Femur (tissue), 1 donor: ENCODE measurements around the gene PLIN3.
"Not testable (repeated sequence)": the region's sequence is repeated elsewhere in the genome, so short reads cannot be mapped to it uniquely, and the experiment has no call there.

ENCODE experiments used
- DNase-seq: peaks from one replicate; pipeline ENCODE4 v3.0.0-alpha.2; 2017

Gene PLIN3

DNA sequence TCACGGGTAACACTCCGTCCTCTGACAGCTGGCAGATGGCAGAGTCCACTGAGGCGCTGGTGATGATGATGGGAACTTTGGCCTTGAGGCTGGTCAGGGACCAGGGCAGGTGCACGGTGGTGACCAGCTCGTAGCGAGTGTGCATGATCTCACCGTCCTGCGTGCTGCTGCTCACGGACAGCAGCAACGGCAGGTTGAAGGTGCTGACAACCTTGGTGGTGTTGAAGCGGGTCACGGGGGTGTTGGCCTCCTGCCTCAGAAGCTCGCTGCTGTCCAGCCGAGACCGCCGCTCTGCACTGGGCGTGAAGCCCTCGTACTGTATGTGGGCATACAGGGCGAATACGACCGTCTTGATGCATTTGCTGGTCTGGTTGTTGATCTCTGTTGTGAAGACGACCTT, 23.6 kb upstream of the PLIN3 start:
- no peak for DNase-seq

DNA sequence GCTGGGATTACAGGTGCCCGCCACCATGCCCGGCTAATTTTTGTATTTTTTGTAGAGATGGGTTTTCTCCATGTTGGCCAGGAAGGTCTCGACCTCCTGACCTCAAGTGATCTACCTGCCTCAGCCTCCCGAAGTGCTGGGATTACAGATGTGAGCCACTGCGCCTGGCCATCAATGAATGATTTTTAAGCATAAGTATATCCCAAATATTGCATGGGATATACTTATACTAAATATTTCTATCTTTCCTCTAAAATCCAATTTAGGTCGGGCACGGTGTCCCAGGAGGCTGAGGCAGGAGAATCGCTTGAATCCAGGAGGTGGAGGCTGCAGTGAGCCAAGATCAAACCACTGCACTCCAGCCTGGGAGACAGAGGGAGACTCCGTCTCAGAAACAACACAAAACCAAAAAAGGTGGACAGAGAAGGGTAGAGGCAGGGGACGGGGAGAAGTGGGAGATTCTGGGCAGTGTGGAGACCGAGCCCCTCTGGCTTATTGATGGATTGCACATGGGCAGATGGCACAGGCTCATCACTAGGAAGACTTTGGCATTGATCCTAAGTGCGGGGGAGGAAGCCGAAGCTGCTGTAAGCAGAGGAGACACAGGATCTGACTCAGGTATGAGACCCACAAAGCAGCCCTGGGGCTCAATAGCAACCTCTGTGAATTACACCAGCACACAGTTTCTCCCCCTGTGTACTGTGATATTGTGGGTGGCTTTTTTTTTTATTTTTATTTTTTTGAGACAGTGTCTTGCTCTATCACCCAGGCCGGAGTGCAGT, 21.8 kb upstream of the PLIN3 start:
- no peak for DNase-seq

DNA sequence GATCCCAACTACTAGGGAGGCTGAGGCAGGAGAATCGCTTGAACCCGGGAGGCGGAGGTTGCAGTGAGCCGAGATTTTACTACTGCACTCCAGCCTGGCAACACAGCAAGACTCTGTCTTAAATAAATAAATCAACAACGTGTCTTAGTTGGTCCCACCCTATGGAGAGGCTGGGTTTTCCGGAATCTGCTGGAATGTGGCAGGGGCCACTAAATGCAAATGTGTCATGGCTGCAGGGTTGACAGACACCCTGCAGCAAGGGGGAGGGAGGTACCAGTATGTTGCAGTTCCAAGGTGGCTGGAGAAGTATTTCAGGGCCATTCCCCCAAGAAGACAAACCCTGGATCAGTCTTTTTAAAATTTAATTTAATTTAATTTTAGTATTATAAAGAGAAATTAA, 20.3 kb upstream of the PLIN3 start:
- DNase-seq: not testable (repeated sequence)

DNA sequence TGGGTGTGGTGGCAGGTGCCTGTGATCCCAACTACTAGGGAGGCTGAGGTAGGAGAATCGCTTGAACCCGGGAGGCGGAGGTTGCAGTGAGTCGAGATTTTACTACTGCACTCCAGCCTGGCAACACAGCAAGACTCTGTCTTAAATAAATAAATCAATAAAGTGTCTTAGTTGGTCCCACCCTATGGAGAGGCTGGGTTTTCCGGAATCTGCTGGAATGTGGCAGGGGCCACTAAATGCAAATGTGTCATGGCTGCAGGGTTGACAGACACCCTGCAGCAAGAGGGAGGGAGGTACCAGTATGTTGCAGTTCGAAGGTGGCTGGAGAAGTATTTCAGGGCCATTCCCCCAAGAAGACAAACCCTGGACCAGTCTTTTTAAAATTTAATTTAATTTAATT, 17.5 kb upstream of the PLIN3 start:
- DNase-seq: not testable (repeated sequence)

DNA sequence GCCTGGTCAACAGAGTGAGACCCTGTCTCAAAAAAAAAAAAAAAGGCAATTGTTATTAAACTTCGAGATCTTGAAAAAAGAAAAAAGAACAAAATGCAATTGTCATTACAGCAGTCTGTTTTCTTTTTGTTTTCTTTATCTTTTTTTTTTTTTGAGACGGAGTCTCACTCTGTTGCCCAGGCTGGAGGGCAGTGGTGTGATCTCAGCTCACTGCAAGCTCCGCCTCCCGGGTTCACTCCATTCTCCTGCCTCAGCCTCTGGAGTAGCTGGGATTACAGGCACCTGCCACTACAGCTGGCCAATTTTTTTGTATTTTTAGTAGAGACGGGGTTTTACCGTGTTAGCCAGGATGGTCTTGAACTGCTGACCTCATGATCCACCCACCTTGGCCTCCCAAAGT, 15.4 kb upstream of the PLIN3 start:
- DNase-seq: not testable (repeated sequence)

DNA sequence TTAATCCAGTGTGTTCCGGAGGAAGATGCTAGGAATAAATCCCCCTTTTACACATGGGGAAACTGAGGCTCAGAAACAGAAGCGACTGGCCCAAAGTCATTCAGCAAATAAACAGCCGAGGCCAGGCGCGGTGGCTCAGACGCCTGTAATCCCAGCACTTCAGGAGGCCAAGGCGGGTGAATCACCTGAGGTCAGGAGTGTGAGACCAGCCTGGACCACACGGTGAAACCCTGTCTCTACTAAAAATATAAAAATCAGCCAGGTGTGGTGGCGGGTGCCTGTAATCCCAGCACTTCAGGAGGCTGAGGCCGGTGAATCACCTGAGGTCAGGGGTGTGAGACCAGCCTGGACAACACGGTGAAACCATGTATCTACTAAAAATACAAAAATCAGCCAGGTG, 11.6 kb upstream of the PLIN3 start:
- DNase-seq: no peak

DNA sequence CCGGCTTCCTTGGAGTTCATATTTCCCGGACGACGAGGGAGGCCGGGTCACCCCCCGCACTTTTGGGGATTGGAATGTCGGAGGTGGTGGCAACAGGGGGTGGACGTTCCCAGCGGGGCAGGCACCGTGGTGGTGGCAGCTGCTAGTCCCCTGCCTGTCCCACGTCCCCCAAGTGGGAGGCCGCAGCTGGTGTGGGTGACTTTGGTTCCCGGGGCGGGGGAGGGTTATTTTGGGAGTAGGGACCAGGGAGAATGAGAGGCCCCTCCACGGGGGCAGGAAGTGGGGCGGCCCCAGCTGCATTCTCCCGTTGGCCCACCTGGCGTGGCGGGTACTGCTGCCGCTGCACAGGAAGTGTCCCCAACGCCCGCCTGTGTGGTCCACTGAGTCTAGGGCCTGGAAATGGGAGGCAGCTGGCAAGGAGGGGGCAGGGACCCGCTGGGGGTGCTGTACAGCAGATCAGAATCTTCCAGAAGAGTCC, 11.1 kb upstream of the PLIN3 start:
- DNase-seq: peak; percentile 76

DNA sequence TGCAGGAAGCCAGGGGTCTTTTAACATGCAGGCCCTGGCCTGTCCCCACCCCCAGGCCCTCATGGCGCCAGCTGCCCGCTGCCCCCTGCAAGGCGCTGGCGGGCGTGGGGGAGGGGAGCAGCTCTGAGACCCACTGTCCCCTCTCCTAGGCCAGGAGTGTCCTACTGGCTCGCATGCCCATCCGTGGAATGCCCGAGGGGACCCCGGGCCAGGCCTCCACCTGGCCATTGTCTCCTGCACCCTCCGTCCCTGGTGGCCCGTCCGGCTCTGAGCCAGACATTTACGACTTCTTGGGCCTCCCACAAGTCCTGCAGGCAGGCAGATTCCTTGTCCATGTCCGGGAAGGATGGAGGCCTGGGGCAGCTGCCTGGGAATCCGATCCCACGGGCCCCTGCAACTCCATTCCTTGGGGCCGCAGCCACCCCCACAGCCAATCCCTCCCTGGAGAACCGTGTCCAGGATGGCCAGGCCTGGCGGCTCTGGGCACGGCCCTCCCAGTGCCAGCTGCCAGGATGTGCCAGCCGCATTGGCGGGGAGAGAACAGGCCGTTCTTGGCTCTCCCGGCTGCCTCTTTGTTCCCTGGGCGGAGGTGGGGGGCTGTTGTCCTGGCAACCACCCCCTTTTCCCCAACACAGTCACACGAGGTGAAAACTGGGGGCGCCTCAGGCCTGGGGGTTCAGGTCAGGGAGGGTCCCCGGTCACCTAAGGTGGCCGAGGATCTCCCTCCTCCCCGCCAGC, 10.5 kb upstream of the PLIN3 start:
- peak; percentile 71 for DNase-seq

DNA sequence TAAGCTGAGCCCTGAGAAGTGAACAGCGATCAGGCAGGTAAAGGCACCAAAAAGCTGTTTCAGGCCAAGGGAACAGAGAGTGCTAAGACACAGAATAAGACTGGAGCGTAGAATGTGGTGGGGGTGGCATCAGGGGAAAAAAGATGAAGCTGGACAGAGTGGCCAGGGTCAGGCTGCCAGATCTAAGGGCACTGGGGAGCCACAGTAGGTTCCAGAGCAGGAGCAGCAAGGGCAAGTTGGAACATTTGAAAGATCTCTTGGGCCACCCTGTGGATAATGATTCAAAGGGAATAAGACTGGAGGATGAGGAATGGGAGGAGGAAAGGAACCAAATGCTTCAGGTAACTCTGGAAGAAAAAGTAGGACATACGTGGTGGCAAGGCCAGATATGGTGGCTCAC, 6.5 kb upstream of the PLIN3 start:
- DNase-seq: no peak

DNA sequence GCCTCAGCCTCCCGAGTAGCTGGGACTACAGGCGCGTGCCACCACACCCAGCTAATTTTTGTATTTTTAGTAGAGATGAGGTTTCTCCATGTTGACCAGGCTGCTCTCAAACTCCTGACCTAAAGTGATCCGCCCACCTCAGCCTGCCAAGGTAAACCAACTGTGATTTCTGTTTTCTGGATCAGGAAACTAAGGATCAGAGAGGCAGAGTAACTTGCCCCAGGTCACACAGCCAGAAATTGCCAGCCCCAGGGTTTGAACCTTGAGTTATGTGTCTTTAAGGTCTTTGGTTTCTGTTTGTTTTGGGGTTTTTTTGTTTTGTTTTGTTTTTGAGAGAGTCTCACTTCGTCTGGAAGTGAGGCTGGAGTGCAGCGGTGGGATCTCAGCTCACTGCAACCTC, 4.2 kb upstream of the PLIN3 start:
- DNase-seq: no peak

DNA sequence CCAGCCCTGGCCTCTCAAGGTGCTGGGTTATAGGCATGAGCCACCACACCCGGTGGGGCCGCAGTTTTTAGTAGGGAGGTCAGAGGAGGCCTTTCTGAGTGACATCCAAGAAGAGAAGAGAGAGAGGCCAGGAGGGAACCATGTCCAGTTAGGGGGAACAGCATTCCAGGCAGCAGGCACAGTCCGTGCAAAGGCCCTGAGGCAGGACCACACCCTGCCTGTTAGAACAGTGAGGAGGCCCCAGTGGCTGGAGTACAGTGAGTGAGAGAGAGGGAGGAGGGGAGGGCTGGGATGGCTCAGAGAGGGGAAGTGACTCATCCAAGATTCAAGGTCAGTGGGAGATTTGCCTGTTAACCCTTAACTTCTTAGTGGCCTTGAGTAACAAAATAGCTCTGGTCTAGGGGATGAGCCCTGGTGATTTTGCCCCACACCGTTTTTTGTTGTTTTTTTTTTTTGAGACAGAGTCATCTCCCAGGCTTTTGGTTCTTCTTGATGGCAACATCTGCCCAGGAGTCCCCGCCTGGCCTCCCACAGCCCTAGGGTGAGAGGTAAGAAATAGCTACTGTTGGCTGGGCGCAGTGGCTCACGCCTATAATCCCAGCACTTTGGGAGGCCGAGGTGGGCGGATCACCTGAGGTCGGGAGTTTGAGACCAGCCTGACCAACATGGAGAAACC, 2.7 kb upstream of the PLIN3 start:
- DNase-seq: peak; percentile 49

DNA sequence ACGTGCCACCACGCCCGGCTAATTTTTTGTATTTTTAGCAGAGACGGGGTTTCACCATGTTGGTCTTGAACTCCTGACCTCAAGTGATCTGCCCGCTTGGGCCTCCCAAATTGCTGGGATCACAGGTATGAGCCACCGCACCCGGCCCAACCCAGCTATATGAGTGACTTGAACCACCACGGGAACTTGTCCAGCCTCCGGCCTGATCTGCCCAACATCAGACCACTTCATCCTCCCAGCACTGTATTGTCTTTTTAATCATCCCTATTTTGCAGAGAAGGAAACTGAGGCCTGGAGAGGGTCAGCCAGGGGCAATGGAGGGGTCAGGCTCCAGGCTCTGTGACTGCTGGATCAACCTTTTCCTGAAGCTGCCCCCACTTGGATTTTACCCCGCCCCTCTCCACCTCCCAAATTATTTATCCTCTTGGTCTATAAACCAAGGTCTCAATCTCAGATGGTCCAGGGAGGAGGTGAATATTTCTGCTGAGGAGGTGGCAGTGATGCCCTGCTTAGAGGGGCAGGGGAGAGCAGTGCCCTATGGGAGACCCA, 893 bp upstream of the PLIN3 start:
- DNase-seq: no peak

DNA sequence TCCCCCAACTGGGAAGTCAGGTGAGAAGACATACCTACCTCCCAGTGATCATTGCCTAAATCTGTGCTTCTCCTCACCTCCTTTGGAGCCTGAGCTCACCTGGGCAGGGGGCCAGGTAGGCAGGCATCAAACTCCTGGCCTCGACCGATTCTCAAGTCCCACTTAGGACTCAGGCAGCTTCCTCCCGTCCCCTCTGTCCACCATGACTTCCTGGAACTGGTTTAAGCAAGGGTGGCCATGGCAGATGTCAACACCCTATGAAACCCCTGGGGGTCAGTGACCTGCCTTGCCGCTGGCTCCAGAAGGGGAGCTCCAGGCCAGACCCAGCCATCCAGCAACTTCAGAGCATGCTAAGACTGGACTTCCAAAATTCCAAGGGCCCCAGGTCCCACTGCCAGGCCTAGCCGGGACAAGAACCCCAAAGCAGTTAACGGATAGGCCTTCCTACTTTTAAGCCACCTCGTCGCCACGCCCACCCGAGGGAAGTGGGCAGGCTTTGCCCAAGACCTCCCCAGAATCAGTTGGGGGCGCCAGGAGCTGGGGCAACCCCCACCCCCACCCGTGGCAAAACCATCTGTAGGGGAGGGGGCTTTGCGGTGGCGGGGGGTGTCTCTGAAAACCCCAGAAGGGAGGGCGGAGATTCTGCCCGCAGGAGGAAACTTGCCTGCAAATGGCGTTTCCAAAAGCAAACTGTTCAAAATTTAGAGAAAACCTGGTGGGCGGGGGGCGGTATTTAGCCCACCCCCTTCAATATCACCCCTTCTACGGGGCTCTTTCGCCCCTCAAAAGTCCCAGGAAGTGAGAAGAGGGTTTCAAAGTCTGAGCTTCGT, 657 bp downstream of the PLIN3 start:
- DNase-seq: peak; percentile 79

DNA sequence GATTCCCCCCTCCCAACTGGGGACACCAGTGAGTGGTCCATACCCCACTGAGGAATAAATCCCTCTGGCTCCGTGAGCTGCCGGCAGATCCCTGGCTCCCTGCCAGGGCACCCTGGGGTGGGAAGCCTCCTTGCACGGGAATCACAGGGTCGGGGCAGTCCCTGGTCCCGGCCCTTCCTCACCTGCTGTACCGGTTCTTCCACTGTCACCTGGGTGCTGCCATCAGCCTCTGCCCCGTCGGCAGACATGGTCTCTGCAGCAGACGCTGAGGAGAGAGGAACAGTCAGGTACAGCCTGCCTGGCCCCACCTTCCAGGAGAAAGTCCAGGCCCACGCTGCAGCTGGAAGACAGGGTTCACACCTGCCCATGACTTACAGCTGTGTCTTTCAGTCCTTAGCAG, 6.3 kb downstream of the PLIN3 start:
- DNase-seq: no peak

DNA sequence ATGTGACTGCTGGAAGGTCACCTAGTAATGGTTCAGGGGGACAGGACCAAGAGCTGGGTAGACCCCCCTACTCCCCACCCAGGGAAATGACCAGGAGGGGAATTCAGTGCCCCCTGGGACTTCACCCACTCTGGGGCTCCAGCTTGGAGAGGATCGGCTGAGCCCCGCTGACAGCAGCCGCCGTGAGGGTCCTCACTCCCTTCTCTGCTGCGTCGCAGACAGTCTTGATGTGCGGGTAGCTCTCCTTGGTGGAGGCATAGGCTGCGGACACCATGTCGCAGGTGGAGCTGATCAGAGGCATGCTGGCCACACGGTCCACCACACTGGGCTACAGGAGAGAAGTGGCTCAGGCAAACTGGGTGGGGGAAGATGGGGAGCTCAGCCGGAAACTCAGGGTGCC, 7.8 kb downstream of the PLIN3 start:
- DNase-seq: no peak

DNA sequence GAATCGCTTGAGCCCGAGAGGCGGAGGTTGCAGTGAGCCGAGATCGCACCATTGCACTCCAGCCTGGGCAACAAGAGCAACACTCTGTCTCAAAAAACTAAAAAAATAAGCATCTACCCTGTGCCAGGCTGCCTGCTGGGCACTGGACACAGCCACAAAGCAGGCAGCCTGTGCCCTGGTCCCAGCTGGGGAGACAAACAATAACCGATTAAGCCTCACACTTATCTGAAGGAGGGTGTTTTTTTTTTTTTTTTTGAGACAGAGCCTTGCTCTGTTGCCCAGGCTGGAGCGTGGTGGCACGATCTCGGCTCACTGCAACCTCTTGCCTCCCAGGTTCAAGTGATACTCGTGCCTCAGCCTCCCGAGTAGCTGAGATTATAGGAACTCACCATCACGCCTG, 11.0 kb downstream of the PLIN3 start:
- DNase-seq: not testable (repeated sequence)

DNA sequence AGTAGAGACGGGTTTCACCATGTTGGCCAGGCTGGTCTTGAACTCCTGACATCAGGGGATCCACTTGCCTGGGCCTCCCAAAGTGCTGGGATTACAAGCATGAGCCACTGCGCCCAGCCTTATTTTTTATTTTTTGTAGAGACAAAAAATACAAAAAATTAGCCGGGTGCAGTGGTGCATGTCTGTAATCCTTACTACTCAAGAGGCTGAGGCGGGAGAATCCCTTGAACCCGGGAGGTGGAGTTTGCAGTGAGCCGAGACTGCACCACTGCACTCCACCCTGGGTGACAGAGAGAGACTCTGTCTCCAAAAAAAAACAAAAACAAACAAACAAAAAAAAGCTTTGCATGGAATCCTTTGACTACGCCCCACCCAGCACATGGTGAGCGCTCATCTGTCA, 14.0 kb downstream of the PLIN3 start:
- DNase-seq: not testable (repeated sequence)

DNA sequence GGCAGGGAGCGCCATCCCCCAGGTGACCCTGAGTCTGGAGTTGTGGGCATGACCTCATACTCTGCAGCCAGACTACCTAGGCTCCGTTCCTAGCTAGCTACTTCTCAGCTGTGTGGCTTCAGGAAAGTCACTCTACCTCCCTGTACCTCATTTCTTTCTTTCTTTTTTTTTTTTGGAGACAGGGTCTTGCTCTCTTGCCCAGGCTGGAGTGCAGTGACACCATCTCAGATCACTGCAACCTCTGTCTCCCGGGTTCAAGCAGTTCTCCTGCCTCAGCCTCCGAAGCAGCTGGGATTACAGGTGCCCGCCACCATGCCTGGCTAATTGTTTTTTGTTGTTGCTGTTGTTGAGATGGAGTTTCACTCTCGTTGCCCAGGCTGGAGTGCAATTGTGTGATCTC, 15.0 kb downstream of the PLIN3 start:
- no peak for DNase-seq

DNA sequence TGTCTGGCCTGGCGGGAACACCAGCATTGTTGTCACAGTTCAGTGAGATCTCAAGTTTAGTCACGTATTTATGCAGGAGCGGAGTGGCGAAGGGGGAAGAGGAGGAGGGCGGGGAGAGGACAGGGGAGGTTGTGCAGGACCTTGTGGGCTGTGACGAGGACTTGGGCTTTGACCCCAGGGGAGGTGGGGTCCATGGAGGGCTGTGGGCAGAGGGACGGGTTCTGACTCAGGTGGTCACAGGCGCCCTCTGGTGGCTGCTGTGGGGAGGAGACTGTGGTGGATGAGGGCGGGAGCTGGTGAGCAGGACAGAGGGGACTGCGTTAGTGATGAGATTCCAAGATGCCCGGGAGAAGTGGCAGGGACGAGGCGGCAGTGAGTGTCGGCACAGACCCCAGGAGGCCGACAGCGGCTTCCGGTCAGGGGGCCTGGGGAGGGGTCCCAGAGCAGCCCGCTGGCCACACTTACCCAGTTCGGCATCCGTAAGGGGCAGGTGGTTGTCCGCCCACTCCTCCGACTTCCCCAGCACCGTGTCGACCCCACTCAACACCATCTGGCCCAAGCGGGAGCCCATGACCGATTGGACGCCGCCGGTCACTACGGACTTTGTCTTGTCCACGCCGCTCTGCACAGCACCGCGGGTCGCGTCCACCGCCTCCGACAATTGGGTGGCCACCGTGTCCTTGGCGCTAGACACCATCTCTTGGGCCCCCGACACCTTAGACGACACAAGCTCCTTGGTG, 15.7 kb downstream of the PLIN3 start:
- DNase-seq: peak; percentile 67

DNA sequence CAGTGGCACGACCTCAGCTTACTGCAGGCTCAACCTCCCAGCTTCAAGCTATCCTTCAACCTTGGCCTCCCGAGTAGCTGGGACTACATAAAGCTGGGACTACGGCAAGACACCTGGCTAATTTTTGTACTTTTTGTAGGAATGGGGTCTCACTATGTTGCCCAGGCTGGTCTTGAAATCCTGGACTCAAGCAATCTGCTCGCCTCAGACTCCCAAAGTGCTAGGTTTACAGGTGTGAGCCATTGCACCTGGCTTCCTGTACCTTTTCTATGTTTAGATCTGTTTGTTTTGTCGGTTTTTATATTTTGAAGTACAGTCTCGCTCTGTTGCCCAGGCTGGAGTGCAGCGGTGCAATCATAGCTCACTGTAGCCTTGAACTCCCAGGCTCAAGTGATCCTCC, 18.4 kb downstream of the PLIN3 start:
- no peak for DNase-seq

DNA sequence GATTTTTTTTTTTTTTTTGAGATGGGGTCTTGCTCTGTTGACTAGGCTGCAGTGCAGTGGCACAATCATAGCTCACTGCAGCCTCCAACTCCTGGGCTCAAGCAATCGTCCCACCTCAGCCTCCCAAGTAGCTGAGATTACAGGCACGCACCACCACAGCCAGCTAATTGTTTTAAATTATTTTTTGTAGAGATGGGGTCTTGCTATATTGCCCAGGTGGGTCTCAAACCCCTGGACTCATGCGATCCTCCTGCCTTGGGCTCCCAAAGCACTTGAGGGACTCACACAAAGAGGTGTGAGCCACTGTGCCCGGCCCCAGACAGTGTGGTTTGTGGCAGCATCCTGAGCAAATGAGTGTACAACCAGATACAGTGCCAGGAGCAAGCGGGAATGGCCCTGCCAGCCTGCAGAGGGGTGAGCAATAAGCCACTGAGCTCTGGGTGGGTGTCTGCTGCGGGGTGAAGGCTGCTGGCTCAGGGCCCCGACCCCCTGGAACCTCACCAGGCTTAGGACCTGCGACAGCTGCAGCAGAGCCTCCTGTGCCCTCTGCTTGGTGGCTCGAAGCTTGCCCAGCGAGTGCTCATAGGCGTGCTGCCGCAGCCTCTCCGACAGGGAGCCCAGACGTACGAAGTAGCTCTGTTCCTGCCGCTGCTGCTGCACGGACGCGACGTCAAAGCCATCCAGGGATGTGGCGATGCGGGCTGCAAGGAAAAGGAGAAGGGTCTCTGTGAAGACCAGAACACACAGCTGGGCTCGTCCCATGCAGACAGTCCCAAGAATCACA, 20.1 kb downstream of the PLIN3 start:
- DNase-seq: no peak
